Measurements from ENCODE around the gene CAMK4.

CAMK4 gene

DNA sequence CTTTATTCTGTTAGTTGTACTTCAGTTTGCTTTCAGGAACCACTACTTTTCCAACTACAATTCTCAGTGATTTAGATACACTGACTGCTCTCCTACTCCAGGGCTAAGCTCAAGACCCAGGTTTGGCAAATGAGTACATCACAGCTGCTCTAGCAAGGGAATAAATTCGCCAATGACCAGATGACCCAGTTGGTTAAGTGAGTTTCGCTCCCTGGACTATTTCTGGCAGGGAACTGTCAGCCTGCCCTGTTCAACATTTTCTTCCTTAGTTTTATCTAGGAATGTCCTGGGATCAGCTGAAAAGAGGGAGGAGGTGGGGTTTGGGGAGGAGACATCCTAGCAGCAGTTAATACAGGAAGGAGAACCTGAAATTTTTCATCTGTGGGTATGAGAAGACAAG, 294.6 kb downstream of the CAMK4 start:
- no peaks in the 10 kb centered on the region for H3K9me3 ChIP-seq (ENCODE audit: insufficient read depth, low read length)
- H2AFZ ChIP-seq (ENCODE audit: low read depth, low read length) = no peak overlapping the region
- H3K9ac ChIP-seq (ENCODE audit: low read length) = no peak overlapping the region

DNA sequence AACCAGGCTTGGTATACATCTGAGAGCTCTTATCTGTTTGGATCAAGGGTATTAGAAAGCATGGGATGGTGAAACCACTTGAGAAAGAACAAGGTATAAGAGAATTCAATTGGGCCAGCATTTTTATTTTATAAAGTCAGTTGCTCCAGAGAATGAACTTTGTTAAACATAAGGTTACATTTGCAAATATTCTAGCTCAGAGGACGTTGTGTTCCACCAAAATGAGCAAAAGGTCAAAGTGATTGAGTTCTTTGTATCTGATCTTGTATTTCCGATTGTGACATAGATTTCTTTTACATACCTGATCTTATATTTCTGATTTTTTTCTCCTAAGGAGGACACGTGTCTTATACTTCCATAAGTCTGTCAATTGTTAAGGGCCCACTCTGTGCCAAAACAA, 296.7 kb downstream of the CAMK4 start:
- Histone ChIP-seq H3K9me3 (ENCODE audit: insufficient read depth, low read length) (no peaks in the 10 kb centered on the region), H3K79me2 (ENCODE audit: low read length) (no peaks in the 10 kb centered on the region), H3K27me3 (ENCODE audit: low read depth, low read length) (no peaks in the 10 kb centered on the region), H3K4me1 (ENCODE audit: low read length) (no peaks in the 10 kb centered on the region), H3K4me3 (ENCODE audit: low read length) (no peak overlapping the region), H4K20me1 (ENCODE audit: insufficient read depth, low read length) (no peaks in the 10 kb centered on the region), H2AFZ (ENCODE audit: low read depth, low read length) (no peak overlapping the region), H3K27ac (ENCODE audit: low read length) (no peak overlapping the region), H3K9ac (ENCODE audit: low read length) (no peak overlapping the region), H3K4me2 (ENCODE audit: low read length) (no peak overlapping the region), H3K36me3 (replicated peaks; ENCODE audit: low read depth, low read length) (no peaks in the 10 kb centered on the region)
- no peak for TF ChIP-seq EZH2phosphoT487 (IDR thresholded peaks at IDR 0.05; ENCODE audit: low read depth)
- TF ChIP-seq, protein P1, sequence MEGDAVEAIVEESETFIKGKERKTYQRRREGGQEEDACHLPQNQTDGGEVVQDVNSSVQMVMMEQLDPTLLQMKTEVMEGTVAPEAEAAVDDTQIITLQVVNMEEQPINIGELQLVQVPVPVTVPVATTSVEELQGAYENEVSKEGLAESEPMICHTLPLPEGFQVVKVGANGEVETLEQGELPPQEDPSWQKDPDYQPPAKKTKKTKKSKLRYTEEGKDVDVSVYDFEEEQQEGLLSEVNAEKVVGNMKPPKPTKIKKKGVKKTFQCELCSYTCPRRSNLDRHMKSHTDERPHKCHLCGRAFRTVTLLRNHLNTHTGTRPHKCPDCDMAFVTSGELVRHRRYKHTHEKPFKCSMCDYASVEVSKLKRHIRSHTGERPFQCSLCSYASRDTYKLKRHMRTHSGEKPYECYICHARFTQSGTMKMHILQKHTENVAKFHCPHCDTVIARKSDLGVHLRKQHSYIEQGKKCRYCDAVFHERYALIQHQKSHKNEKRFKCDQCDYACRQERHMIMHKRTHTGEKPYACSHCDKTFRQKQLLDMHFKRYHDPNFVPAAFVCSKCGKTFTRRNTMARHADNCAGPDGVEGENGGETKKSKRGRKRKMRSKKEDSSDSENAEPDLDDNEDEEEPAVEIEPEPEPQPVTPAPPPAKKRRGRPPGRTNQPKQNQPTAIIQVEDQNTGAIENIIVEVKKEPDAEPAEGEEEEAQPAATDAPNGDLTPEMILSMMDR (IDR thresholded peaks at IDR 0.05; ENCODE audit: low read depth, low read length) = no peak

More for the DNA sequence above, 294.6 kb downstream of the CAMK4 start:
- Histone ChIP-seq H3K79me2 (ENCODE audit: low read length) (no peaks in the 10 kb centered on the region), H3K4me1 (ENCODE audit: low read length) (no peaks in the 10 kb centered on the region), H3K4me2 (ENCODE audit: low read length) (no peak overlapping the region), H3K27ac (ENCODE audit: low read length) (no peak overlapping the region), H3K27me3 (ENCODE audit: low read depth, low read length) (no peaks in the 10 kb centered on the region), H3K36me3 (replicated peaks; ENCODE audit: low read depth, low read length) (no peaks in the 10 kb centered on the region), H3K4me3 (ENCODE audit: low read length) (no peak overlapping the region), H4K20me1 (ENCODE audit: insufficient read depth, low read length) (no peaks in the 10 kb centered on the region)
- TF ChIP-seq EZH2phosphoT487 (IDR thresholded peaks at IDR 0.05; ENCODE audit: low read depth) = no peak
- TF ChIP-seq, protein P1 (IDR thresholded peaks at IDR 0.05; ENCODE audit: low read depth, low read length) = no peak

DNA sequence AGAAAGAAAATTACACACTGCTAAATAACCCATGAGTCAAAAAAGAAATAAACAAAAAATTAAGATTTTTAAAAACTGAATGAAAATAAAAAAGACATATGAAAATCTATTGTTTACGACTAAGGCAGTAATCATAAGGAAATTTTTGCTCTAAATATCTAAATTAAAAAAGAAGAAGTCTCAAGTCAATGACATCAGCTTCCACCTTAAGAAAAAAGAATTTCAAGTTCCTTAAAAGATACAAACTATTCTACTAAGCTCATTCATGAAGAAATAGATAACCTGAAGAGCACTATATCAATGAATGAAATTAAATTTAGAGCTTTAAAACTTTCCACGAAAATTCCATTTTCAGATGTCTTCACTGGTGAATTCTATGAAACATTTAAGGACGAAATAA, 303.9 kb downstream of the CAMK4 start:
- H3K9ac ChIP-seq (ENCODE audit: low read length) = no peak overlapping the region

DNA sequence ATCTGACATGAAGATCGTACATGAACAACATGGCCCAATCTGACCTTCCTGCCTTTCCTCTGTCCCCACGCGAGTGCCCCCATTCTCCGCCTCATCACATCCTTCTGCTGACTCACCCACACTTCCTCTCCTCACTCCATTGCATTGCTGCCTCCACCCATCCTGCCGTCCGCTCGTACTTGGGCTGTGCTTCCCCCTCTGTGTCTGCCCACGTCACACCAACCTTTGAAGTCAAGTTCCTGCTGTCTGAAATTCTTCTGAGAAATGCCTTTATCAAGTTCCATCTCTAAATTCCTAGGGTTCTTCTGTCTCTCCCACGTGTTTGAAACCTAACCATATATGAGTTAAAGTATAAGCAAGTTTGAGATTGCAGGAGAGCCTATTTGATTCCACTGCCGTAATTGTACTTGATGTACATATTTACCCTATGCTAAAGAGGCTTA, 306.1 kb downstream of the CAMK4 start:
- Histone ChIP-seq H2AFZ (ENCODE audit: low read depth, low read length) (peak overlapping the region; percentile 87), H3K4me3 (ENCODE audit: low read length) (peak overlapping the region; percentile 55), H3K27ac (ENCODE audit: low read length) (peak overlapping the region; percentile 29), H3K4me1 (ENCODE audit: low read length) (peaks cover 13% of the 10 kb centered on the region), H3K9ac (ENCODE audit: low read length) (peak overlapping the region; percentile 15), H3K27me3 (ENCODE audit: low read depth, low read length) (no peaks in the 10 kb centered on the region), H4K20me1 (ENCODE audit: insufficient read depth, low read length) (no peaks in the 10 kb centered on the region), H3K4me2 (ENCODE audit: low read length) (peak overlapping the region; percentile 52), H3K9me3 (ENCODE audit: insufficient read depth, low read length) (no peaks in the 10 kb centered on the region), H3K79me2 (ENCODE audit: low read length) (no peaks in the 10 kb centered on the region), H3K36me3 (replicated peaks; ENCODE audit: low read depth, low read length) (no peaks in the 10 kb centered on the region)
- TF ChIP-seq EZH2phosphoT487 (IDR thresholded peaks at IDR 0.05; ENCODE audit: low read depth) = no peak
- TF ChIP-seq, protein P1 (IDR thresholded peaks at IDR 0.05; ENCODE audit: low read depth, low read length) = no peak

More for the DNA sequence above, 303.9 kb downstream of the CAMK4 start:
- H3K4me1 ChIP-seq (ENCODE audit: low read length) = peaks cover 13% of the 10 kb centered on the region
- no peak overlapping the region for H3K27ac ChIP-seq (ENCODE audit: low read length)
- H3K4me2 ChIP-seq (ENCODE audit: low read length) = no peak overlapping the region
- no peaks in the 10 kb centered on the region for H3K36me3 ChIP-seq (replicated peaks; ENCODE audit: low read depth, low read length)
- H3K4me3 ChIP-seq (ENCODE audit: low read length) = no peak overlapping the region
- H3K27me3 ChIP-seq (ENCODE audit: low read depth, low read length) = no peaks in the 10 kb centered on the region
- H3K9me3 ChIP-seq (ENCODE audit: insufficient read depth, low read length) = no peaks in the 10 kb centered on the region
- H3K79me2 ChIP-seq (ENCODE audit: low read length) = no peaks in the 10 kb centered on the region
- no peaks in the 10 kb centered on the region for H4K20me1 ChIP-seq (ENCODE audit: insufficient read depth, low read length)
- TF ChIP-seq, protein P1 (IDR thresholded peaks at IDR 0.05; ENCODE audit: low read depth, low read length) = no peak
- no peak for TF ChIP-seq EZH2phosphoT487 (IDR thresholded peaks at IDR 0.05; ENCODE audit: low read depth)
- H2AFZ ChIP-seq (ENCODE audit: low read depth, low read length) = no peak overlapping the region

Data from OCI-LY3 (cell line).